ENCODE results near the gene CATSPER1. TPM values are rescaled to one million over a fixed set of nuclear protein-coding genes. Genes with fewer than 3 reads are reported as not detected.

Gene CATSPER1
- total RNA-seq, 1 donor from 2014 or later: not detected

- Mint-ChIP-seq H3K36me3 (ENCODE audit: low read depth) (peaks cover 28% of the 10 kb centered on the region), H3K4me1 (ENCODE audit: low read depth) (peaks cover 45% of the 10 kb centered on the region), H3K27ac (ENCODE audit: unreplicated experiment) (peak overlapping the region; percentile 83), H3K4me3 (ENCODE audit: unreplicated experiment) (peak overlapping the region; percentile 83), H3K9me3 (ENCODE audit: low read depth) (no peaks in the 10 kb centered on the region), H3K27me3 (ENCODE audit: low read depth) (no peaks in the 10 kb centered on the region)
- DNase-seq (ENCODE audit: low spot score): no peak
- no peak for TF ChIP-seq CTCF (IDR thresholded peaks at IDR 0.05)
Observed at GRCh38 chr11:66071381-66071801, 45.1 kb upstream of the CATSPER1 start.

GRCh38 chr11:66070604-66071380 is 44.5 kb upstream of the CATSPER1 start:
- Mint-ChIP-seq H3K4me3 (ENCODE audit: unreplicated experiment) (peak overlapping the region; percentile 83), H3K27ac (ENCODE audit: unreplicated experiment) (peak overlapping the region; percentile 83), H3K36me3 (ENCODE audit: low read depth) (peaks cover 30% of the 10 kb centered on the region), H3K4me1 (ENCODE audit: low read depth) (peaks cover 41% of the 10 kb centered on the region), H3K27me3 (ENCODE audit: low read depth) (no peaks in the 10 kb centered on the region), H3K9me3 (ENCODE audit: low read depth) (no peaks in the 10 kb centered on the region)
- DNase-seq (ENCODE audit: low spot score): no peak
- TF ChIP-seq CTCF (IDR thresholded peaks at IDR 0.05): no peak

GRCh38 chr11:66069715-66070603 is 43.7 kb upstream of the CATSPER1 start, which contains the start of gene PACS1:
Gene PACS1, plus strand, starts transcription at chr11:66070272. Its CDS starts 215 bp downstream, at chr11:66070487.
- Mint-ChIP-seq H3K4me3 (ENCODE audit: unreplicated experiment) (peak within 1 kb of the TSS; percentile 83), H3K36me3 (ENCODE audit: low read depth) (peaks cover 33% of the 10 kb centered on the region), H3K27ac (ENCODE audit: unreplicated experiment) (peak within 1 kb of the TSS; percentile 92), H3K9me3 (ENCODE audit: low read depth) (no peaks in the 10 kb centered on the region), H3K27me3 (ENCODE audit: low read depth) (no peaks in the 10 kb centered on the region), H3K4me1 (ENCODE audit: low read depth) (peaks cover 41% of the 10 kb centered on the region)
- DNase-seq (ENCODE audit: low spot score): no peak
- peak; percentile 35 for TF ChIP-seq CTCF (IDR thresholded peaks at IDR 0.05)

- peaks cover 41% of the 10 kb centered on the region for H3K4me1 Mint-ChIP-seq (ENCODE audit: low read depth)
- DNase-seq (ENCODE audit: low spot score): no peak
- peaks cover 31% of the 10 kb centered on the region for H3K36me3 Mint-ChIP-seq (ENCODE audit: low read depth)
- peak; percentile 69 for TF ChIP-seq CTCF (IDR thresholded peaks at IDR 0.05)
- no peaks in the 10 kb centered on the region for H3K27me3 Mint-ChIP-seq (ENCODE audit: low read depth)
- no peaks in the 10 kb centered on the region for H3K9me3 Mint-ChIP-seq (ENCODE audit: low read depth)
- H3K27ac Mint-ChIP-seq (ENCODE audit: unreplicated experiment): peak overlapping the region; percentile 92
- peak overlapping the region; percentile 72 for H3K4me3 Mint-ChIP-seq (ENCODE audit: unreplicated experiment)
Observed at GRCh38 chr11:66068923-66069714, 42.8 kb upstream of the CATSPER1 start.
